HepG2 (cell line): ENCODE results near the gene MCM3. TPM values are rescaled to one million over a fixed set of nuclear protein-coding genes. Genes with fewer than 3 reads are reported as not detected.

Experiments used
- DPF2 ChIP-seq: sonication (generic); formaldehyde crosslinking; IDR thresholded peaks from 2 replicates; pipeline ENCODE4 v1.4.0; 2020; ENCODE audit warnings: mild to moderate bottlenecking, low read depth, missing genetic modification reagents, borderline replicate concordance
- FOSL2 ChIP-seq: sonication (generic); formaldehyde crosslinking; IDR thresholded peaks from 2 replicates; pipeline ENCODE4 v1.4.0; 2020; ENCODE audit warnings: missing genetic modification reagents
- NR2F1 ChIP-seq, 2 experiments: fragments of 450-650 bp in 1 of 2; formaldehyde crosslinking in 1 of 2; IDR thresholded peaks; 2 replicates each; pipeline versions ENCODE4 v1.5.0 to v1.6.1; 2016 to 2020; ENCODE audit warnings: mild to moderate bottlenecking in 1 of 2, missing compliant biosample characterization in 1 of 2, missing genetic modification reagents in 1 of 2, moderate library complexity in 1 of 2
- RARA ChIP-seq: IDR thresholded peaks from 2 replicates; pipeline ENCODE4 v1.6.1; 2016; ENCODE audit warnings: missing genetic modification reagents, missing compliant biosample characterization
- RXRB ChIP-seq: IDR thresholded peaks from 2 replicates; pipeline ENCODE4 v1.6.1; 2016; ENCODE audit warnings: borderline replicate concordance, missing genetic modification reagents, missing compliant biosample characterization
- ZBTB1 ChIP-seq: sonication (generic); formaldehyde crosslinking; IDR thresholded peaks from 2 replicates; pipeline ENCODE4 v1.4.0; 2020; ENCODE audit warnings: missing genetic modification reagents, borderline replicate concordance
- polyA plus RNA-seq, 8 experiments: library from polyadenylated mRNA; depleted of rRNA in 3 of 8; stranded (reverse) in 7 of 8; unstranded in 1 of 8; fragments of >200 nt; fragmentation: Illumina TruSeq in 4 of 8; extraction: Trizol in 4 of 8; gene quantifications; 2 replicates each; pipeline versions ENCODE4 v1.2.1 to v1.2.3, GENCODE V29; 2011 to 2016; ENCODE audit warnings: low read depth in 4 of 8, missing spikeins in 1 of 8, mixed read lengths in 1 of 8; ENCODE audit not compliant: insufficient read depth in 1 of 8
- total RNA-seq, 5 experiments: library from RNA; depleted of rRNA; stranded (reverse); fragments of >200 nt; fragmentation: Illumina TruSeq; extraction: Trizol; gene quantifications; 2 replicates each; pipeline ENCODE4 v1.2.3, GENCODE V29; 2016; ENCODE audit warnings: low read depth in 1 of 5
- TF ChIP-seq, protein P1 (sequence below): sonication (generic); formaldehyde crosslinking; IDR thresholded peaks from 2 replicates; pipeline ENCODE4 v1.8.1; 2023; ENCODE audit warnings: mild to moderate bottlenecking, missing genetic modification reagents, borderline replicate concordance
- TF ChIP-seq, protein P2 (sequence below): sonication (generic); formaldehyde crosslinking; IDR thresholded peaks from 2 replicates; pipeline ENCODE4 v1.4.0; 2020; ENCODE audit warnings: mild to moderate bottlenecking, missing genetic modification reagents
- TF ChIP-seq, protein P3 (sequence below): sonication (generic); formaldehyde crosslinking; IDR thresholded peaks from 2 replicates; pipeline ENCODE4 v1.4.0; 2020; ENCODE audit warnings: mild to moderate bottlenecking, missing genetic modification reagents
- TF ChIP-seq, protein P4 (sequence below): IDR thresholded peaks from 2 replicates; pipeline ENCODE4 v1.6.1; 2016; ENCODE audit warnings: low read depth, missing genetic modification reagents, missing compliant biosample characterization
- TF ChIP-seq, protein P5 (sequence below): sonication (generic); formaldehyde crosslinking; conservative IDR thresholded peaks from 2 replicates; pipeline ENCODE4 v1.8.0; 2022; ENCODE audit warnings: low read depth, missing genetic modification reagents
- TF ChIP-seq, protein P6 (sequence below): sonication (generic); formaldehyde crosslinking; IDR thresholded peaks from 2 replicates; pipeline ENCODE4 v1.4.0; 2020; ENCODE audit warnings: missing genetic modification reagents

Gene MCM3
- total and polyA plus RNA-seq, 2 of the 13 experiments (the other 11 are each of a cell fraction or from before 2014, with no cell fraction given), result 164 to 288 TPM

DNA sequence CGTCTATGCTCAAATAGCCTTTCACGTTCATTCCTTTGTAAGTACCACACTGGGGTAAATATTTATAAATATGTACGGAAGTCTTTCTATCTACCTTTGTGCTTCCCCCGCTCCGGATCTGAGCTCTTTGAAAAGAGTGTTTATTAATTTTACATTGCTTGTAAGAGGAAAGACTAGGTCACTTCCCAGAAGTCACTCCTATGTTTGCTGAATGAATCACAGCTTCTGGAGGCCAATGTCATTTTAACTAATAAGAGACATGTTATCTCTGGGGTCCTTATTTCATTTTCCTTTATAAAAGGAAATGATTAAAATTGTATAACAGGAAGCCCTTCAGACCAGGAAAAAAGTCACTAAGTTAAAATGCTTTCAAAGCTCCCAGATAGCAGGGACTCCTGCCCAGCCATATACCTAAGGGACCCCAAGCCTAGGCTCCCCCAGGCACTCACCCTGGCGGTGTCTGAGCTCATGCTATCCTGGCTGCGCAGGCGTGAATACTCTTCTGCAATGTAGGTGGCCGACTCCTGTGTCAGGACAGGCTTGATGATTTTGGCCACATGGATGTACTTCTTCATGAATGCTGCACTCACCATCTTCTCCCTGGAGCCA is 12.6 kb downstream of the MCM3 start (continued):
- TF ChIP-seq, protein P1, sequence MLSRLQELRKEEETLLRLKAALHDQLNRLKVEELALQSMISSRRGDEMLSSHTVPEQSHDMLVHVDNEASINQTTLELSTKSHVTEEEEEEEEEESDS (CRISPR knock-in tag), result no peak
- TF ChIP-seq NR2F1 (CRISPR knock-in tag; IDR thresholded peaks at IDR 0.05) (no peak), DPF2 (CRISPR knock-in tag) (no peak), FOSL2 (CRISPR knock-in tag) (peak; percentile 71), RXRB (CRISPR knock-in tag) (peak; percentile 22; the same call in 1 of the 2 replicates), RARA (peak; percentile 31; the same call in 1 of the 2 replicates), ZBTB1 (CRISPR knock-in tag) (no peak)
- TF ChIP-seq, protein P2, sequence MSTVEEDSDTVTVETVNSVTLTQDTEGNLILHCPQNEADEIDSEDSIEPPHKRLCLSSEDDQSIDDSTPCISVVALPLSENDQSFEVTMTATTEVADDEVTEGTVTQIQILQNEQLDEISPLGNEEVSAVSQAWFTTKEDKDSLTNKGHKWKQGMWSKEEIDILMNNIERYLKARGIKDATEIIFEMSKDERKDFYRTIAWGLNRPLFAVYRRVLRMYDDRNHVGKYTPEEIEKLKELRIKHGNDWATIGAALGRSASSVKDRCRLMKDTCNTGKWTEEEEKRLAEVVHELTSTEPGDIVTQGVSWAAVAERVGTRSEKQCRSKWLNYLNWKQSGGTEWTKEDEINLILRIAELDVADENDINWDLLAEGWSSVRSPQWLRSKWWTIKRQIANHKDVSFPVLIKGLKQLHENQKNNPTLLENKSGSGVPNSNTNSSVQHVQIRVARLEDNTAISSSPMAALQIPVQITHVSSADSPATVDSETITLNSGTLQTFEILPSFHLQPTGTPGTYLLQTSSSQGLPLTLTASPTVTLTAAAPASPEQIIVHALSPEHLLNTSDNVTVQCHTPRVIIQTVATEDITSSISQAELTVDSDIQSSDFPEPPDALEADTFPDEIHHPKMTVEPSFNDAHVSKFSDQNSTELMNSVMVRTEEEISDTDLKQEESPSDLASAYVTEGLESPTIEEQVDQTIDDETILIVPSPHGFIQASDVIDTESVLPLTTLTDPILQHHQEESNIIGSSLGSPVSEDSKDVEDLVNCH (CRISPR knock-in tag), result no peak
- TF ChIP-seq, protein P3, sequence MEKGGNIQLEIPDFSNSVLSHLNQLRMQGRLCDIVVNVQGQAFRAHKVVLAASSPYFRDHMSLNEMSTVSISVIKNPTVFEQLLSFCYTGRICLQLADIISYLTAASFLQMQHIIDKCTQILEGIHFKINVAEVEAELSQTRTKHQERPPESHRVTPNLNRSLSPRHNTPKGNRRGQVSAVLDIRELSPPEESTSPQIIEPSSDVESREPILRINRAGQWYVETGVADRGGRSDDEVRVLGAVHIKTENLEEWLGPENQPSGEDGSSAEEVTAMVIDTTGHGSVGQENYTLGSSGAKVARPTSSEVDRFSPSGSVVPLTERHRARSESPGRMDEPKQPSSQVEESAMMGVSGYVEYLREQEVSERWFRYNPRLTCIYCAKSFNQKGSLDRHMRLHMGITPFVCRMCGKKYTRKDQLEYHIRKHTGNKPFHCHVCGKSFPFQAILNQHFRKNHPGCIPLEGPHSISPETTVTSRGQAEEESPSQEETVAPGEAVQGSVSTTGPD, result no peak
- TF ChIP-seq, protein P4, sequence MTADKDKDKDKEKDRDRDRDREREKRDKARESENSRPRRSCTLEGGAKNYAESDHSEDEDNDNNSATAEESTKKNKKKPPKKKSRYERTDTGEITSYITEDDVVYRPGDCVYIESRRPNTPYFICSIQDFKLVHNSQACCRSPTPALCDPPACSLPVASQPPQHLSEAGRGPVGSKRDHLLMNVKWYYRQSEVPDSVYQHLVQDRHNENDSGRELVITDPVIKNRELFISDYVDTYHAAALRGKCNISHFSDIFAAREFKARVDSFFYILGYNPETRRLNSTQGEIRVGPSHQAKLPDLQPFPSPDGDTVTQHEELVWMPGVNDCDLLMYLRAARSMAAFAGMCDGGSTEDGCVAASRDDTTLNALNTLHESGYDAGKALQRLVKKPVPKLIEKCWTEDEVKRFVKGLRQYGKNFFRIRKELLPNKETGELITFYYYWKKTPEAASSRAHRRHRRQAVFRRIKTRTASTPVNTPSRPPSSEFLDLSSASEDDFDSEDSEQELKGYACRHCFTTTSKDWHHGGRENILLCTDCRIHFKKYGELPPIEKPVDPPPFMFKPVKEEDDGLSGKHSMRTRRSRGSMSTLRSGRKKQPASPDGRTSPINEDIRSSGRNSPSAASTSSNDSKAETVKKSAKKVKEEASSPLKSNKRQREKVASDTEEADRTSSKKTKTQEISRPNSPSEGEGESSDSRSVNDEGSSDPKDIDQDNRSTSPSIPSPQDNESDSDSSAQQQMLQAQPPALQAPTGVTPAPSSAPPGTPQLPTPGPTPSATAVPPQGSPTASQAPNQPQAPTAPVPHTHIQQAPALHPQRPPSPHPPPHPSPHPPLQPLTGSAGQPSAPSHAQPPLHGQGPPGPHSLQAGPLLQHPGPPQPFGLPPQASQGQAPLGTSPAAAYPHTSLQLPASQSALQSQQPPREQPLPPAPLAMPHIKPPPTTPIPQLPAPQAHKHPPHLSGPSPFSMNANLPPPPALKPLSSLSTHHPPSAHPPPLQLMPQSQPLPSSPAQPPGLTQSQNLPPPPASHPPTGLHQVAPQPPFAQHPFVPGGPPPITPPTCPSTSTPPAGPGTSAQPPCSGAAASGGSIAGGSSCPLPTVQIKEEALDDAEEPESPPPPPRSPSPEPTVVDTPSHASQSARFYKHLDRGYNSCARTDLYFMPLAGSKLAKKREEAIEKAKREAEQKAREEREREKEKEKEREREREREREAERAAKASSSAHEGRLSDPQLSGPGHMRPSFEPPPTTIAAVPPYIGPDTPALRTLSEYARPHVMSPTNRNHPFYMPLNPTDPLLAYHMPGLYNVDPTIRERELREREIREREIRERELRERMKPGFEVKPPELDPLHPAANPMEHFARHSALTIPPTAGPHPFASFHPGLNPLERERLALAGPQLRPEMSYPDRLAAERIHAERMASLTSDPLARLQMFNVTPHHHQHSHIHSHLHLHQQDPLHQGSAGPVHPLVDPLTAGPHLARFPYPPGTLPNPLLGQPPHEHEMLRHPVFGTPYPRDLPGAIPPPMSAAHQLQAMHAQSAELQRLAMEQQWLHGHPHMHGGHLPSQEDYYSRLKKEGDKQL (CRISPR knock-in tag), result no peak
- TF ChIP-seq, protein P5, sequence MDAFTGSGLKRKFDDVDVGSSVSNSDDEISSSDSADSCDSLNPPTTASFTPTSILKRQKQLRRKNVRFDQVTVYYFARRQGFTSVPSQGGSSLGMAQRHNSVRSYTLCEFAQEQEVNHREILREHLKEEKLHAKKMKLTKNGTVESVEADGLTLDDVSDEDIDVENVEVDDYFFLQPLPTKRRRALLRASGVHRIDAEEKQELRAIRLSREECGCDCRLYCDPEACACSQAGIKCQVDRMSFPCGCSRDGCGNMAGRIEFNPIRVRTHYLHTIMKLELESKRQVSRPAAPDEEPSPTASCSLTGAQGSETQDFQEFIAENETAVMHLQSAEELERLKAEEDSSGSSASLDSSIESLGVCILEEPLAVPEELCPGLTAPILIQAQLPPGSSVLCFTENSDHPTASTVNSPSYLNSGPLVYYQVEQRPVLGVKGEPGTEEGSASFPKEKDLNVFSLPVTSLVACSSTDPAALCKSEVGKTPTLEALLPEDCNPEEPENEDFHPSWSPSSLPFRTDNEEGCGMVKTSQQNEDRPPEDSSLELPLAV (CRISPR knock-in tag), result no peak
- TF ChIP-seq, protein P6, sequence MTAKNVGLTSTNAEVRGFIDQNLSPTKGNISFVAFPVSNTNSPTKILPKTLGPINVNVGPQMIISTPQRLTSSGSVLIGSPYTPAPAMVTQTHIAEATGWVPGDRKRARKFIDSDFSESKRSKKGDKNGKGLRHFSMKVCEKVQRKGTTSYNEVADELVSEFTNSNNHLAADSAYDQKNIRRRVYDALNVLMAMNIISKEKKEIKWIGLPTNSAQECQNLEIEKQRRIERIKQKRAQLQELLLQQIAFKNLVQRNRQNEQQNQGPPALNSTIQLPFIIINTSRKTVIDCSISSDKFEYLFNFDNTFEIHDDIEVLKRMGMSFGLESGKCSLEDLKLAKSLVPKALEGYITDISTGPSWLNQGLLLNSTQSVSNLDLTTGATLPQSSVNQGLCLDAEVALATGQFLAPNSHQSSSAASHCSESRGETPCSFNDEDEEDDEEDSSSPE (CRISPR knock-in tag), result no peak
